CD4-positive, CD25-positive, alpha-beta regulatory T cell (primary cell): ENCODE data around the gene MGLL. TPM values are rescaled to one million over a fixed set of nuclear protein-coding genes. Genes with fewer than 3 reads are reported as not detected.
"Not testable (repeated sequence)": the region's sequence is repeated elsewhere in the genome, so short reads cannot be mapped to it uniquely, and the experiment has no call there.

Experiments used
- ATAC-seq, 2 donors: fragments of 150-1000 bp; cut with Tn5 transposase; one replicate each; pipeline ENCODE4 v1.10.0; 2021; ENCODE audit warnings: low read depth in 2 of 2, moderate number of reproducible peaks in 2 of 2, moderate library complexity in 1 of 2
- DNase-seq, 3 donors: peaks; one replicate each; pipeline versions ENCODE4 v3.0.0 to v3.0.0-alpha.2; 2012 to 2022; ENCODE audit warnings: mixed read lengths in 1 of 3
- H3K27ac ChIP-seq: one replicate; pipeline ENCODE4 v1.7.0; 2013; ENCODE audit warnings: mild to moderate bottlenecking, low read length; ENCODE audit not compliant: insufficient read depth, poor library complexity, severe bottlenecking
- H3K27me3 ChIP-seq: one replicate; pipeline ENCODE4 v1.7.0; 2013; ENCODE audit warnings: low read length; ENCODE audit not compliant: control insufficient read depth, insufficient read depth
- H3K36me3 ChIP-seq: one replicate; pipeline ENCODE4 v1.7.0; 2013; ENCODE audit warnings: mild to moderate bottlenecking, low read length, moderate library complexity; ENCODE audit not compliant: control insufficient read depth, insufficient read depth
- H3K4me1 ChIP-seq: 2 replicates; pipeline ENCODE4 v1.7.0; 2013; ENCODE audit warnings: mild to moderate bottlenecking, low read length; ENCODE audit not compliant: insufficient read depth, control insufficient read depth, poor library complexity, severe bottlenecking
- H3K4me3 ChIP-seq: one replicate; pipeline ENCODE4 v1.7.0; 2013; ENCODE audit warnings: low read depth, mild to moderate bottlenecking, low read length, moderate library complexity
- H3K9me3 ChIP-seq, 2 experiments: 1 replicate in 1 of 2; 2 replicates in 1 of 2; pipeline ENCODE4 v1.7.0; 2013; ENCODE audit warnings: low read length in 2 of 2, mild to moderate bottlenecking in 1 of 2, moderate library complexity in 1 of 2; ENCODE audit not compliant: control insufficient read depth in 2 of 2
- H3K27ac Mint-ChIP-seq, 3 donors: one replicate each; pipeline ENCODE4 v1.8.0; 2020 to 2022; ENCODE audit warnings: mild to moderate bottlenecking in 3 of 3, mixed read lengths in 3 of 3, moderate library complexity in 2 of 3
- H3K27me3 Mint-ChIP-seq: one replicate; pipeline ENCODE4 v1.8.0; 2022; ENCODE audit warnings: mild to moderate bottlenecking, mixed read lengths
- H3K36me3 Mint-ChIP-seq: one replicate; pipeline ENCODE4 v1.8.0; 2020; ENCODE audit warnings: mixed read lengths
- H3K4me1 Mint-ChIP-seq, 4 donors: one replicate each; pipeline ENCODE4 v1.8.0; 2020 to 2022; ENCODE audit warnings: mixed read lengths in 4 of 4, mild to moderate bottlenecking in 1 of 4
- H3K4me3 Mint-ChIP-seq, 4 donors: one replicate each; pipeline ENCODE4 v1.8.0; 2020 to 2022; ENCODE audit warnings: mild to moderate bottlenecking in 4 of 4, mixed read lengths in 4 of 4, moderate library complexity in 3 of 4
- H3K9me3 Mint-ChIP-seq, 7 donors: one replicate each; pipeline ENCODE4 v1.8.0; 2020 to 2022; ENCODE audit warnings: mixed read lengths in 7 of 7, mild to moderate bottlenecking in 3 of 7, moderate library complexity in 2 of 7
- polyA plus RNA-seq, 4 donors: library from polyadenylated mRNA; unstranded; fragments of 300-500 nt; fragmentation: Illumina TruSeq; gene quantifications; one replicate each; pipeline ENCODE4 v1.2.3, GENCODE V29; 2021
- total RNA-seq: library from RNA; stranded (reverse); gene quantifications from one replicate; pipeline ENCODE4 v1.2.3, GENCODE V29; 2022

The MGLL gene
- total and polyA plus RNA-seq, 5 donors from 2014 or later: 0.06 to 1.7 (median 1.4) TPM; not detected in 2

- Mint-ChIP-seq H3K36me3 (no peaks in the 10 kb centered on the region), H3K4me1 (peaks cover 0 to 2% (median 0%) of the 10 kb centered on the region in 4 donors), H3K27me3 (peaks cover 10% of the 10 kb centered on the region), H3K4me3 (no peak overlapping the region), H3K9me3 (peaks cover 0 to 8% (median 2%) of the 10 kb centered on the region in 7 donors), H3K27ac (no peak overlapping the region)
- Histone ChIP-seq H3K36me3 (no peaks in the 10 kb centered on the region), H3K9me3 (no peaks in the 10 kb centered on the region), H3K27ac (no peak overlapping the region), H3K4me1 (no peaks in the 10 kb centered on the region), H3K4me3 (no peak overlapping the region), H3K27me3 (peaks cover 3% of the 10 kb centered on the region)
- DNase-seq: no peak
- ATAC-seq: no peak
These were observed 116.0 kb downstream of the MGLL start for GRCh38 chr3:127706312-127706711.

GRCh38 chr3:127704840-127705239 is 117.5 kb downstream of the MGLL start:
- not testable (repeated sequence) for H3K4me1 ChIP-seq, DNase-seq, H3K27me3 ChIP-seq, H3K9me3 ChIP-seq, H3K36me3 Mint-ChIP-seq, H3K27ac ChIP-seq, H3K36me3 ChIP-seq, ATAC-seq, H3K27ac Mint-ChIP-seq, H3K4me3 Mint-ChIP-seq, H3K4me3 ChIP-seq, H3K9me3 Mint-ChIP-seq, H3K4me1 Mint-ChIP-seq
- peaks cover 17% of the 10 kb centered on the region for H3K27me3 Mint-ChIP-seq

GRCh38 chr3:127702151-127702578 is 120.2 kb downstream of the MGLL start:
- ATAC-seq: no peak
- H3K9me3 Mint-ChIP-seq: peaks cover 0 to 8% (median 2%) of the 10 kb centered on the region in 7 donors

GRCh38 chr3:127701280-127701911 is 120.9 kb downstream of the MGLL start:
- Mint-ChIP-seq H3K36me3 (no peaks in the 10 kb centered on the region), H3K4me1 (peaks cover 0 to 4% (median 1%) of the 10 kb centered on the region in 4 donors), H3K27me3 (peaks cover 12% of the 10 kb centered on the region), H3K4me3 (no peak overlapping the region), H3K27ac (no peak overlapping the region), H3K9me3 (peaks cover 0 to 8% (median 2%) of the 10 kb centered on the region in 7 donors)
- H3K4me1 ChIP-seq: no peaks in the 10 kb centered on the region
- H3K27ac ChIP-seq: no peak overlapping the region
- DNase-seq (no peak), ATAC-seq (no peak)
- peaks cover 3% of the 10 kb centered on the region for H3K27me3 ChIP-seq
- no peaks in the 10 kb centered on the region for H3K9me3 ChIP-seq
- H3K36me3 ChIP-seq: no peaks in the 10 kb centered on the region
- no peak overlapping the region for H3K4me3 ChIP-seq

More at GRCh38 chr3:127702151-127702578, 120.2 kb downstream of the MGLL start:
- Histone ChIP-seq H3K4me3 (no peak overlapping the region), H3K27me3 (peaks cover 3% of the 10 kb centered on the region), H3K9me3 (no peaks in the 10 kb centered on the region), H3K4me1 (no peaks in the 10 kb centered on the region), H3K36me3 (no peaks in the 10 kb centered on the region), H3K27ac (no peak overlapping the region)
- no peak overlapping the region for H3K4me3 Mint-ChIP-seq
- H3K27me3 Mint-ChIP-seq: peaks cover 17% of the 10 kb centered on the region
- H3K27ac Mint-ChIP-seq: no peak overlapping the region
- H3K36me3 Mint-ChIP-seq: no peaks in the 10 kb centered on the region
- no peak for DNase-seq
- H3K4me1 Mint-ChIP-seq: peaks cover 0 to 4% (median 1%) of the 10 kb centered on the region in 4 donors

GRCh38 chr3:127700406-127700805 is 121.9 kb downstream of the MGLL start:
- no peaks in the 10 kb centered on the region for H3K36me3 ChIP-seq
- ATAC-seq (no peak), DNase-seq (no peak)
- no peaks in the 10 kb centered on the region for H3K36me3 Mint-ChIP-seq
- H3K27me3 Mint-ChIP-seq: peaks cover 12% of the 10 kb centered on the region
- H3K27ac ChIP-seq: no peak overlapping the region
- no peak overlapping the region for H3K4me3 Mint-ChIP-seq
- H3K4me1 Mint-ChIP-seq: peaks cover 0 to 4% (median 1%) of the 10 kb centered on the region in 4 donors
- no peaks in the 10 kb centered on the region for H3K4me1 ChIP-seq
- peaks cover 3% of the 10 kb centered on the region for H3K27me3 ChIP-seq
- no peak overlapping the region for H3K27ac Mint-ChIP-seq
- no peaks in the 10 kb centered on the region for H3K9me3 ChIP-seq
- peaks cover 0 to 8% (median 2%) of the 10 kb centered on the region in 7 donors for H3K9me3 Mint-ChIP-seq
- H3K4me3 ChIP-seq: no peak overlapping the region

- Mint-ChIP-seq H3K27me3 (peaks cover 11% of the 10 kb centered on the region), H3K9me3 (peaks cover 0 to 8% (median 1%) of the 10 kb centered on the region in 7 donors), H3K4me1 (peaks cover 0 to 4% (median 1%) of the 10 kb centered on the region in 4 donors), H3K36me3 (no peaks in the 10 kb centered on the region), H3K27ac (no peak overlapping the region), H3K4me3 (no peak overlapping the region)
- Histone ChIP-seq H3K9me3 (no peaks in the 10 kb centered on the region), H3K4me1 (no peaks in the 10 kb centered on the region), H3K27ac (no peak overlapping the region), H3K36me3 (no peaks in the 10 kb centered on the region), H3K27me3 (peaks cover 3% of the 10 kb centered on the region), H3K4me3 (no peak overlapping the region)
- ATAC-seq (no peak), DNase-seq (no peak)
These were observed 122.7 kb downstream of the MGLL start for GRCh38 chr3:127699416-127700300.

- peaks cover 0 to 2% (median under 1%) of the 10 kb centered on the region in 4 donors for H3K4me1 Mint-ChIP-seq
- Histone ChIP-seq H3K9me3 (no peaks in the 10 kb centered on the region), H3K36me3 (no peaks in the 10 kb centered on the region), H3K4me1 (no peaks in the 10 kb centered on the region), H3K27ac (no peak overlapping the region), H3K27me3 (peaks cover 2% of the 10 kb centered on the region), H3K4me3 (no peak overlapping the region)
- no peak for ATAC-seq
- H3K27me3 Mint-ChIP-seq: peaks cover 11% of the 10 kb centered on the region
- no peak overlapping the region for H3K4me3 Mint-ChIP-seq
- no peak for DNase-seq
- H3K9me3 Mint-ChIP-seq: peaks cover 0 to 4% (median 1%) of the 10 kb centered on the region in 7 donors
- H3K27ac Mint-ChIP-seq: no peak overlapping the region
- no peaks in the 10 kb centered on the region for H3K36me3 Mint-ChIP-seq
These were observed 123.5 kb downstream of the MGLL start for GRCh38 chr3:127698691-127699415.
